HG02981 (cell line): Measurements from ENCODE around the gene PITPNC1.
A peak's percentile ranks its signal among the peaks of the same experiment; 100 is the strongest.
"Not testable (repeated sequence)": the region's sequence is repeated elsewhere in the genome, so short reads cannot be mapped to it uniquely, and the experiment has no call there.

Source experiments
- ATAC-seq: cut with Tn5 transposase; IDR thresholded peaks from one replicate; pipeline ENCODE4 v1.9.1; 2021; ENCODE audit warnings: mild to moderate bottlenecking, moderate library complexity; ENCODE audit not compliant: unreplicated experiment

Gene PITPNC1

GRCh38 chr17:67571478-67571877 lies 194.4 kb downstream of the PITPNC1 start:
- no peak for ATAC-seq

DNA sequence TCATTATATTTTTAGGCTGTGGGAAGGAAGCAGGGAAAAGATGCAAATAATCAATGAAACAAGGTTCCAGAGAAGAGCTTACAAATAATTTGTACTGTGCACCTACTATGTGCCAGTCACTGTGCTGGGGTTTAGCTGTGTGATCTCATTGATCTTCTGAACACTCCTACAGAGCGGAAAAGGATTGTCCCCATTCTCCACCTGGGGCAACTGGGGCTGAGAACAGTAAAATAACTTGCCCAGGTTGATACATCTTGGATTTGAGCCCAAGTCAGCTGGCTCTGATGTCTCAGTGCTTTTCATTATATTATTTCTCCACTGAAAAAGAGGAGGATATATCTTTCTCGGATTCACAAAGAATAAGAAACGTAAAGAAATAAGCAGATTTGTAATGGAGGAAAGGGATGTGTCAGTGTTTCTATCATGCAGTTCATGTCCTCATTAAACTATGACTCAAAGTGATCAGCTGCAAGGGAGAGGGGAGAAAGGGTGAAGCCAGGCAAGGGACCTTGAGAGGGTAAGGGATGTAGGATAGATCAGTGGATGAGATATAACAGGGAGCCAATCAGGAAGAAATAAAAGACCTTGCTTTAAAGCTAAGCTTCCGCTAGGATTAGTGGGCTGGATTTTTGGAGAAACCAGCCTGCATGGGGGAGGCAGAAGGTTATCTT lies 197.0 kb downstream of the PITPNC1 start:
- peak; percentile 4 for ATAC-seq

DNA sequence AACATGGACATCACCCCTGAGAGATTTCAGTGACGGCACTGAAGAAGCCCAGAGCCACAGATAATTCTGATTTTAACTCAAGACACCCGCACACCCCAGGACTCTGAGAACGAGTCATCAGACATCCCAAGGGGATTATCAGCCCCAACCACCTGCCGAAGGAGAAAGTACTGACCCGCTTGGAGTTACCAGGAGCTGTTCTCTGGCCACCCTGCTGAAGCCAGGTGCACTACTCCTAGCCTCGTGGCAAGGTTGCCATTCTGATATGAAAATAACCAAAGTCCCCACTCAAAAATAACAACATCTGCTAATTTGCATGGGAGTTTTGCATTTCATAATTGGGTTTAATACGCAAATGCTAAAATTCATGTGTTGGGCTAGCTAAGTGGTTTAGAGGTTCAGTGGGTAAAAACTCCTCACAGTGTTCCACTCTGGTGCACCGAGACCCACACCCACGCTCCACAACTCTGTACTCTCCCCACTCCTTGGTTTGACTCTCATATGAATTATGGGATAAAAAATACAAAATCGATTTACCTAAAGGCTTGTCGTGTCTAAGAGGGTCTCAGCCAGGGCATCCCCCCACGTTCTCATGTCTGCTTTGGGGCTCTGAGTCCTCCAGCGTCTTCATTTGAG lies 197.7 kb downstream of the PITPNC1 start:
- peak; percentile 35 for ATAC-seq

DNA sequence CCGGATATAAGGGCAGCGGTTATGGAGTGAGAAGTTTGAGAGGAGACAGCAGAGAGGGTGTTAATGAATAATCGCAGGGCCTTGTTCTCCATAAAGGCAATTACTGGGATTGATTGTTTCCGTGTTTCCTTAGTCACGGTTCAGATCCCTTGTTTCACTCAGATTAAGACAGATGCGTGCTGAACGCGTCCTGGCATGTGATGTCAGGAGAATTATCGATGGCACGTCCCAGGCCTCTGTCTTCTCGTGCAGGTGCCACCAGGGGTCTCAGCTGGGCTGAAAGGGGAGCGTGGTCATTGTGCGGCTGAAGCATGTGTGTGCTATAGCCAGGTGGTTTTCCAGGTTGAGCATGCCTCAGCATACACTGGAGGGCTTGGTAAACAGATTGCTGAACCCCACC lies 198.2 kb downstream of the PITPNC1 start:
- peak; percentile 30 for ATAC-seq

GRCh38 chr17:67576471-67577115 lies 199.5 kb downstream of the PITPNC1 start:
- ATAC-seq: no peak

GRCh38 chr17:67577429-67578141 lies 200.5 kb downstream of the PITPNC1 start:
- ATAC-seq: no peak

DNA sequence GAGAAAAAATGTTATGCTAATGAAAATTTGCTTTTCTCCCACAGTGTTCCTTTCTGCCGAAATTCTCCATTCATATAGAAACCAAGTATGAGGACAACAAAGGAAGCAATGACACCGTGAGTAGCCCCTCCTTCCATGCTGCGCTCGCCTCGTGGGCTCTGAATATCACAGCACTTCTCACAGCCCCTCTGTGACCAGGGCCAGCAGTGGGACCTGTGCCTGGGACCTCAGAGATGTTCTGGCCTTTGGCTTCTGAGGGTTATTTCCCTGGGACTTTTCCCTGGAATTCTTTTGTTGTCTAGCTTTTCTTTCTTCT lies 201.0 kb downstream of the PITPNC1 start:
- no peak for ATAC-seq

DNA sequence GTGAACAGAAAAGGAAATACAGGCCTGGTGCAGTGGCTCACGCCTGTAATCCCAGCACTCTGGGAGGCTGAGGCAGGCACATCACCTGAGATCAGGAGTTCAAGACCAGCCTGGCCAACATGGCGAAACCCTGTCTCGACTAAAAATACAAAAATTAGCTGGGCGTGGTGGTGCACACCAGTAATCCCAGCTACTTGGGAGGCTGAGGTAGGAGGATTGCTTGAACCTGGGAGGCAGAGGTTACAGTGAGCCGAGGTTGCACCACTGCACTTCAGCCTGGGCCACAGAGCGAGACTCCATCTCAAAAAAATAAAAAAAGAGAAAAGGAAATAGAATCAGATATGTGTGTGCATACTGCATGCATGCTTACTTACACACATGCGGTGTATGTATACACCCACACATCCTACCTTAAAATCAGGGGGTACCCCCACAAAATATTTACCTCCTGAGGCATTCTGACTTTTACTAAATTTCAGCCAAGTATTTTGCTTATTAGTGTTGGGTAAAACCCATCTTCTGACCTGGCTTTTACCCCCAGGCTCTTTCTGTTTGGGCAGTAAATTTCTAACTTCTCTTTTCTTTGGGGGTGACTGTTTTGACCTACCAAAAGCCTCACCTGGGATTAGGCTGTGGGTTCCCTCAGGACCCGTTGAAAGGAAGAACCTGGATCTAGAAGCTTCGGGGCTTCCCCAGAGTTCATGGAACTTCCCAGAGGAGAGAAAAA lies 201.8 kb downstream of the PITPNC1 start:
- ATAC-seq: not testable (repeated sequence)

- no peak for ATAC-seq
Measured at GRCh38 chr17:67582673-67583081, 205.6 kb downstream of the PITPNC1 start.

DNA sequence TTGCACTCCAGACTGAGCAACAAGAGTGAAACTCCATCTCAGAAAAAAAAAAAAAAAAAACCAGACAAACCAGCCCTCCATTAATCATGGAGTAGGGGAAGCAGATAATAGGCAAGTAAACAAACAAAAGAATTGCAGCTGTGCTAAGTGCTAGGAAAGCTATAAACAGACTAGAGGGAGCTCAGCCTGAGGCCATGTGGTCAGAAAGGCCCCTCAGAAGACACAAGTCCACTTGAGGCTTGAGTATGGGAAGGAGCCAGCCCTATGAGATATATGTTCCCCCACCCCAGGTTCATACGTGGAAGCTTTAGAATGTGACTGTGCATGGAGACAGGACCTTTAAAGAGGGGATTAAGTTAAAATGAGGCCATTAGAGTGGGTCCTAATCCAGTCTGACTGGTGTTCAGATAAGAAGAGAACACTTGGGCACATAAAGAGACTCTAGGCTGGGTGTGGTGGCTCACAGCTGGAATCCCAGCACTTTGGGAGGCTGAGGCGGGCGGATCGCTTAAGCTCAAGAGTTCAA lies 208.1 kb downstream of the PITPNC1 start:
- ATAC-seq: no peak

DNA sequence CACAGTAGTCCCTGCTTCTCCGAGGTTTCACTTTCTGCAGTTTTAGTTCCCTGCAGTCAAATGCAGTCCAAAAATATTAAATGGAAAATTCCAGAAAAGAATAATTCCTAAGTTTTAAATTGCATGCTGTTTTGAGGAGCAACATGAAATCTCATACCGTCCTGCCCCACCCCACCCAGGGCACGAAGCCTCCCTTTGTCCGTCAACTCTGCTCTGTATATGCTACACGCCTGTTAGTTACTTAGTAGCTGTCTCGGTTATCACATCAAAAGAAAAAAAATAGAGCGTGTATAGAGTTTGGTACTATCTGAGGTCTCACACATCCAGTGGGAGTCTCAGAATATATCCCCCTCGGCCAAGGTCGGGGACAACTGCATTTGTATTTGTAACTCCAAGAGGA lies 211.2 kb downstream of the PITPNC1 start:
- ATAC-seq: no peak

GRCh38 chr17:67594115-67594880 lies 217.2 kb downstream of the PITPNC1 start:
- ATAC-seq: peak; percentile 62

DNA sequence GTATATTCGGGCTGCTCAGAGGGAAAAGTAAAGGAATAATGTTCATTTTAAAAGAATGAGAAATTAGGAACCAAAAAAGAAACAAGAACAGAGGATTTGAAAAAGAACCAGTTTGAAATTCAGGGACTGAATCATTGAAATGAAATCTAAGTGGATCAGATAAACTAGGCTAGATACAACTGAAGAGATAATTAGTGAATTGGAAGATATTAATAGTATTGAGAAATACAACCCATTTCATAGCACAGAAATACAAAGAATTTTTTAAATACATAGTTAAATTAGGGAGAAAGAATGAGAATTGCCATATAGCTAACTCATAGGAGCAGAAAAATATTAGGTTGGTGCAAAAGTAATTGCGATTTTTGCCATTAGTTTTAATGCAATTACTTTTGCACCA lies 223.3 kb downstream of the PITPNC1 start:
- no peak for ATAC-seq

DNA sequence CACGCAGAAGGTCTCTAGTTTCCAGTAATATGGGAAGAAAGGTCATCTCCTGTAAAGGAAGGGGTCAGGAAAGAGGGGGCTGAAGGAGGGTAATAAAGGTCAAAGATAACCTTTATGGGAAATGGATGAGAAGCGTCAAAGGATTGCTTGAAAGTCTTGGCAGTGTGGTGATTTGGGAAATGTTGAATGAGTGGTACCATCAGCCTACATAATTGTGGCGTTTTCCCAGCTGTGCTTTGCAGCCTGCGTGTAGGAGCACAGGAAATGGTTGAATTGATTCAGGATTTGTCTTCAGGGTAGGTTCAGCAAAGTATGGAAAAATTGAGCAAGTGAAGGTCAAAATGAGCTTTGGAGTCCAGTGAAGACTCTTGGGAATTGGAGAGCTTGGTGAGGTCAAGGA lies 224.8 kb downstream of the PITPNC1 start:
- ATAC-seq: no peak

DNA sequence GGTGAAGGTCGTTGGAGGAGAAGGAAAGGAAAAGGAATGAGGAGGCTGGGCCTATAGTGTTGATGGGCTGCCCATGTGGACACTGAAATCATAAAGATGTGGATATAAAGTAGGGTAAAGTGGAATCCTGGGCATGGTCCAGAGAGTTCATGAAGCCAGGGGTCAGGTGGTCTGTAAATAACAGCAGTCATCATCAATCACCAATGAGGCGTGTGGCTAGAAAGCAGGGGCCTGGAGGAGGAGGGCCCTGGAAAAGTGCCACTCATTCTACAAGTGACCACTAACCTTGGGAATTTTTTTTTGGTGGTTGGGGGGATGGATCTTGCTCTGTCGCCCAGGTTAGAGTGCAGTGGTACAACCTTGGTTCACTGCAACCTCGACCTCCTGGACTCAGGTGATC lies 225.4 kb downstream of the PITPNC1 start:
- no peak for ATAC-seq

- no peak for ATAC-seq
Measured at GRCh38 chr17:67602974-67603373, 225.9 kb downstream of the PITPNC1 start.

DNA sequence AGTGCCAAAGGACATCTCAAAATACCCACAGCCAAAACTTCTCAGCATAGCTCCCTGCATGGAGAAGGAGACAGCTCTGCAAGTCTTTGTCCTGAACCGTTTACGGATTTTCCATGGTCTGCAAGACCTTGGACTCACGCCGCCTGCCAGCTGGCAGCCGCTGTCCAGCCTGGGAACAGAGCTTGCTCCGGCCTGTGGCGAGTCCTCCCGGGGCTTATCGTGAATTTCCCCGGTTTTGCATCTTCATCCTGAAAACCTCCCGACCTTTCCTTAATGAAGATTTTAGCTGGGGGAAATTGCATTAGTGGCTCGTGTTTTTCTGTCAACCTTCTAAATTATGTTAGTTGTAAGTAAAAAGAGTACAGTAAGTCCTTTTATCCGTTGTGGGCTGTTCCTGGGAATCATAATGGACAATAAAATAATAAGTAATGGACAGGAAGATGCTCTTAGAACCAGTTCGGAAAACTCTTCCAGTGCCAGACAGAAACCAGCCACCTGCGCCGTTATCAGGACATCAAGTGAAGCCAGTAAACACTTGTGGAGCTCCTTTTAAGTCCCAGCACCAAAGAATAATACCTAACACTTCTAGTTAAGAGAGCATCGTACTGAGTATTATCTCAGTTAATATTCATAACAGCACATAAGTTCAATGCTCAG lies 228.3 kb downstream of the PITPNC1 start:
- ATAC-seq: no peak

- no peak for ATAC-seq
Measured at GRCh38 chr17:67606471-67606870, 229.4 kb downstream of the PITPNC1 start.

GRCh38 chr17:67606896-67607604 lies 230.0 kb downstream of the PITPNC1 start:
- no peak for ATAC-seq
